ENCODE results near the gene TFEB.

GRCh38 chr6:41732149-41732548 lies 3.3 kb downstream of the TFEB start:
- no peak for TF ChIP-seq POLR2A (IDR thresholded peaks at IDR 0.05)
- TF ChIP-seq, protein P1, sequence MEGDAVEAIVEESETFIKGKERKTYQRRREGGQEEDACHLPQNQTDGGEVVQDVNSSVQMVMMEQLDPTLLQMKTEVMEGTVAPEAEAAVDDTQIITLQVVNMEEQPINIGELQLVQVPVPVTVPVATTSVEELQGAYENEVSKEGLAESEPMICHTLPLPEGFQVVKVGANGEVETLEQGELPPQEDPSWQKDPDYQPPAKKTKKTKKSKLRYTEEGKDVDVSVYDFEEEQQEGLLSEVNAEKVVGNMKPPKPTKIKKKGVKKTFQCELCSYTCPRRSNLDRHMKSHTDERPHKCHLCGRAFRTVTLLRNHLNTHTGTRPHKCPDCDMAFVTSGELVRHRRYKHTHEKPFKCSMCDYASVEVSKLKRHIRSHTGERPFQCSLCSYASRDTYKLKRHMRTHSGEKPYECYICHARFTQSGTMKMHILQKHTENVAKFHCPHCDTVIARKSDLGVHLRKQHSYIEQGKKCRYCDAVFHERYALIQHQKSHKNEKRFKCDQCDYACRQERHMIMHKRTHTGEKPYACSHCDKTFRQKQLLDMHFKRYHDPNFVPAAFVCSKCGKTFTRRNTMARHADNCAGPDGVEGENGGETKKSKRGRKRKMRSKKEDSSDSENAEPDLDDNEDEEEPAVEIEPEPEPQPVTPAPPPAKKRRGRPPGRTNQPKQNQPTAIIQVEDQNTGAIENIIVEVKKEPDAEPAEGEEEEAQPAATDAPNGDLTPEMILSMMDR (IDR thresholded peaks at IDR 0.05), result no peak
